Vagina (tissue), 2 donors: ENCODE results near the gene COIL. TPM values are rescaled to one million over a fixed set of nuclear protein-coding genes. Genes with fewer than 3 reads are reported as not detected.
A peak's percentile ranks its signal among the peaks of the same experiment; 100 is the strongest.

Source experiments
- DNase-seq, 2 donors: peaks; one replicate each; pipeline ENCODE4 v3.0.0-alpha.2; 2017; ENCODE audit errors: extremely low spot score in 2 of 2
- H3K27ac ChIP-seq: fragments of 200-600 bp; sonication (generic); one replicate; pipeline ENCODE4 v1.5.1; 2019
- H3K27me3 ChIP-seq: fragments of 200-600 bp; sonication (generic); one replicate; pipeline ENCODE4 v1.5.1; 2019
- H3K36me3 ChIP-seq, 2 donors: fragments of 200-600 bp; sonication (generic); one replicate each; pipeline ENCODE4 v1.5.1; 2017 to 2019
- H3K4me1 ChIP-seq: fragments of 200-600 bp; sonication (generic); one replicate; pipeline ENCODE4 v1.5.1; 2019
- H3K4me3 ChIP-seq, 2 donors: fragments of 200-600 bp; sonication (generic); 1 replicate in 1 of 2; 2 replicates in 1 of 2; pipeline ENCODE4 v1.5.1; 2016 to 2019
- H3K9me3 ChIP-seq: fragments of 200-600 bp; sonication (generic); one replicate; pipeline ENCODE4 v1.5.1; 2019
- POLR2A ChIP-seq, 2 donors: fragments of 450-650 bp; IDR thresholded peaks; one replicate each; pipeline ENCODE4 v1.6.1; 2017; ENCODE audit warnings: antibody characterized with exemption in 2 of 2, mild to moderate bottlenecking in 2 of 2, moderate library complexity in 2 of 2
- POLR2AphosphoS5 ChIP-seq, 2 donors: sonication (generic); formaldehyde crosslinking; IDR thresholded peaks; one replicate each; pipeline ENCODE4 v1.9.0; 2017; ENCODE audit warnings: antibody characterized with exemption in 2 of 2, mild to moderate bottlenecking in 2 of 2, low read depth in 1 of 2; ENCODE audit not compliant: insufficient read depth in 1 of 2
- intact Hi-C: fragments of 100-400 bp; cut with DNase I; formaldehyde crosslinking; loops from one replicate; pipeline ENCODE4 v1.15.1; 2023
- total RNA-seq: library from RNA; depleted of rRNA; stranded (reverse); fragments of >200 nt; gene quantifications from one replicate; pipeline ENCODE4 v1.2.3, GENCODE V29; 2016
- TF ChIP-seq, protein P1 (sequence below), 3 experiments: fragments of 450-650 bp in 2 of 3; fragments of 200-600 bp in 1 of 3; sonication (generic) in 1 of 3; IDR thresholded peaks; one replicate each; pipeline ENCODE4 v1.5.1; 2017 to 2019; ENCODE audit warnings: antibody characterized with exemption in 3 of 3, mild to moderate bottlenecking in 2 of 3, moderate library complexity in 2 of 3

Gene COIL
- total RNA-seq, 1 donor from 2014 or later, result 9.8 TPM

- H3K27me3 ChIP-seq, result no peaks in the 10 kb centered on the region
- no peaks in the 10 kb centered on the region for H3K4me1 ChIP-seq
- no peak overlapping the region for H3K4me3 ChIP-seq
- no peaks in the 10 kb centered on the region for H3K9me3 ChIP-seq
- intact Hi-C loops, result no loop called here
- no peak overlapping the region for H3K27ac ChIP-seq
- DNase-seq, result no peak
- TF ChIP-seq, protein P1, sequence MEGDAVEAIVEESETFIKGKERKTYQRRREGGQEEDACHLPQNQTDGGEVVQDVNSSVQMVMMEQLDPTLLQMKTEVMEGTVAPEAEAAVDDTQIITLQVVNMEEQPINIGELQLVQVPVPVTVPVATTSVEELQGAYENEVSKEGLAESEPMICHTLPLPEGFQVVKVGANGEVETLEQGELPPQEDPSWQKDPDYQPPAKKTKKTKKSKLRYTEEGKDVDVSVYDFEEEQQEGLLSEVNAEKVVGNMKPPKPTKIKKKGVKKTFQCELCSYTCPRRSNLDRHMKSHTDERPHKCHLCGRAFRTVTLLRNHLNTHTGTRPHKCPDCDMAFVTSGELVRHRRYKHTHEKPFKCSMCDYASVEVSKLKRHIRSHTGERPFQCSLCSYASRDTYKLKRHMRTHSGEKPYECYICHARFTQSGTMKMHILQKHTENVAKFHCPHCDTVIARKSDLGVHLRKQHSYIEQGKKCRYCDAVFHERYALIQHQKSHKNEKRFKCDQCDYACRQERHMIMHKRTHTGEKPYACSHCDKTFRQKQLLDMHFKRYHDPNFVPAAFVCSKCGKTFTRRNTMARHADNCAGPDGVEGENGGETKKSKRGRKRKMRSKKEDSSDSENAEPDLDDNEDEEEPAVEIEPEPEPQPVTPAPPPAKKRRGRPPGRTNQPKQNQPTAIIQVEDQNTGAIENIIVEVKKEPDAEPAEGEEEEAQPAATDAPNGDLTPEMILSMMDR (IDR thresholded peaks at IDR 0.05), result no peak
- TF ChIP-seq POLR2A (IDR thresholded peaks at IDR 0.05), result no peak
- TF ChIP-seq POLR2AphosphoS5 (IDR thresholded peaks at IDR 0.05; ENCODE audit: insufficient read depth in 1 of 2, low read depth in 1 of 2), result no peak
- no peaks in the 10 kb centered on the region for H3K36me3 ChIP-seq
These were observed 34.1 kb downstream of the COIL start for GRCh38 chr17:56926704-56927103.

- no peaks in the 10 kb centered on the region for H3K27me3 ChIP-seq
- H3K4me1 ChIP-seq, result no peaks in the 10 kb centered on the region
- no peak overlapping the region for H3K4me3 ChIP-seq
- H3K9me3 ChIP-seq, result no peaks in the 10 kb centered on the region
- intact Hi-C loops, result no loop called here
- no peak for TF ChIP-seq POLR2AphosphoS5 (IDR thresholded peaks at IDR 0.05; ENCODE audit: insufficient read depth in 1 of 2, low read depth in 1 of 2)
- DNase-seq, result no peak
- no peaks in the 10 kb centered on the region for H3K36me3 ChIP-seq
- no peak overlapping the region for H3K27ac ChIP-seq
These were observed 34.6 kb downstream of the COIL start for GRCh38 chr17:56926270-56926669.

DNA sequence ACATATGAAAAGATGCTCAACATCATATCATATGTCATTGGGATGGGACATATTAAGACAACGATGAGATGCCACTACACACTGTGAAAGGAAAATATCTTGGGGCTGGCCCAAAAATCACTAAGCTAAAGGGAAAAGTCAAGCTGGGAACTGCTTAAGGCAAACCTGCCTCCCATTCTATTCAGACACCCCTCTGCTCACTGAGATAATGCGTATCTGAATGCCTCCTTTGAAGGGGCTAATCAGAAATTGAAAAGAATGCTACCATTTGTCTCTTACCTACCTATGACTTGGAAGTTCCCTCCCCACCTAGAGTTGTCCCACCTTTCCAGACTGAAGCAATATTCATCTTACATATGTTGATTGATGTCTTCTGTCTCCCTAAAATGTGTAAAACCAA is 35.8 kb downstream of the COIL start:
- intact Hi-C loops, result no loop called here
- Histone ChIP-seq H3K27me3 (no peaks in the 10 kb centered on the region), H3K27ac (no peak overlapping the region), H3K36me3 (no peaks in the 10 kb centered on the region), H3K4me1 (no peaks in the 10 kb centered on the region), H3K4me3 (no peak overlapping the region), H3K9me3 (no peaks in the 10 kb centered on the region)
- TF ChIP-seq POLR2AphosphoS5 (IDR thresholded peaks at IDR 0.05; ENCODE audit: insufficient read depth in 1 of 2, low read depth in 1 of 2) (no peak), POLR2A (IDR thresholded peaks at IDR 0.05) (no peak)
- TF ChIP-seq, protein P1 (IDR thresholded peaks at IDR 0.05), result no peak
- DNase-seq, result no peak

DNA sequence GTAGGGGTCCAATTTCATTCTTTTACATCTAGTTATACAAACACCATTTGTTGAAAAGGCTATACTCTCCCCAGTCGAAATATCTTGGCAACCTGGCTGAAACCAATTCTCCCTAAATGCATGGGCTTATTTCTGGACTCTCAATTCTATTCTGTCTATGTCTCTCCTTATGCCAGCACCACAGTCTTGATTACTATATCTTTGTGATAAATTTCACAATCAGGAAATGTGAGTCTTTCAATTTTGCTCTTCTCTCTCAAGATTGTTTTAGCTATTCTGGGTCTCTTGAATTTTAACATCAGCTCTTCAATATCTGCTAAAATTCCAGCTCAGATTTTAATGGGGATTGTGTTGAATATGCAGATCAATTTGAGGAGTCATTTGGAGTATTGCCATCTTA is 41.1 kb downstream of the COIL start:
- peaks cover 18% of the 10 kb centered on the region for H3K4me1 ChIP-seq
- no peaks in the 10 kb centered on the region for H3K27me3 ChIP-seq
- TF ChIP-seq, protein P1 (IDR thresholded peaks at IDR 0.05), result no peak
- TF ChIP-seq POLR2A (IDR thresholded peaks at IDR 0.05) (no peak), POLR2AphosphoS5 (IDR thresholded peaks at IDR 0.05; ENCODE audit: insufficient read depth in 1 of 2, low read depth in 1 of 2) (no peak)
- H3K4me3 ChIP-seq, result no peak overlapping the region
- intact Hi-C loops, result no loop called here
- H3K36me3 ChIP-seq, result no peaks in the 10 kb centered on the region
- H3K9me3 ChIP-seq, result no peaks in the 10 kb centered on the region
- no peak for DNase-seq
- H3K27ac ChIP-seq, result no peak overlapping the region

GRCh38 chr17:56918916-56919315 is 41.9 kb downstream of the COIL start:
- H3K27me3 ChIP-seq, result no peaks in the 10 kb centered on the region
- no peaks in the 10 kb centered on the region for H3K9me3 ChIP-seq
- no peaks in the 10 kb centered on the region for H3K36me3 ChIP-seq
- no peak overlapping the region for H3K4me3 ChIP-seq
- no peak for DNase-seq
- intact Hi-C loops, result no loop called here
- H3K4me1 ChIP-seq, result peaks cover 18% of the 10 kb centered on the region
- no peak overlapping the region for H3K27ac ChIP-seq
- peak in 1 of 2 donors; percentile 71 for TF ChIP-seq POLR2AphosphoS5 (IDR thresholded peaks at IDR 0.05; ENCODE audit: insufficient read depth in 1 of 2, low read depth in 1 of 2)
- TF ChIP-seq, protein P1 (IDR thresholded peaks at IDR 0.05), result no peak
- no peak for TF ChIP-seq POLR2A (IDR thresholded peaks at IDR 0.05)
